Thyroid gland (tissue), 4 donors: ENCODE data around the gene ZMIZ1.

Experiments used
- POLR2A ChIP-seq, 2 donors: fragments of 450-650 bp; IDR thresholded peaks; one replicate each; pipeline ENCODE4 v1.6.1; 2017; ENCODE audit warnings: antibody characterized with exemption in 2 of 2, mild to moderate bottlenecking in 2 of 2, moderate library complexity in 1 of 2
- TF ChIP-seq, protein P1 (sequence below), 6 experiments: fragments of 200-600 bp in 3 of 6; fragments of 450-650 bp in 3 of 6; sonication (generic) in 3 of 6; IDR thresholded peaks; one replicate each; pipeline ENCODE4 v1.5.1; 2016 to 2019; ENCODE audit warnings: antibody characterized with exemption in 6 of 6, mild to moderate bottlenecking in 2 of 6, inconsistent platforms in 1 of 6, moderate library complexity in 1 of 6

DNA sequence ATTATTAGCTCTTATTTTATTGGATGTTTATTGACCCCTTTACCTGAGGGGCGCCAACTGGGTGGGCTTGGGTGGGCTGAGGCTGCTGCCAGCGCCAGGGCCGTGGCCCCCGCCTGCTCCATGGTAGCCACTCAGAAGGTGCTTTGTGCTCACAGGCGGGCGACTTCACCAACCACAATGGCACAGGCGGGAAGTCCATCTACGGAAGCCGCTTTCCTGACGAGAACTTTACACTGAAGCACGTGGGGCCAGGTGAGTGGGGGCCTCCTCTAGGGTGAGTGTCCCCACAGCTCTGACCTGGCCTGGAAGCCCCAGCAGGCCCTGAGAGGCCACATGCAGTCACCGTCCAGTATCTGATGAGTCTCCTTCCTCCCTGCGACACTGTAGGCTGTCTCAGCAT, 282.6 kb downstream of the ZMIZ1 start:
- TF ChIP-seq, protein P1, sequence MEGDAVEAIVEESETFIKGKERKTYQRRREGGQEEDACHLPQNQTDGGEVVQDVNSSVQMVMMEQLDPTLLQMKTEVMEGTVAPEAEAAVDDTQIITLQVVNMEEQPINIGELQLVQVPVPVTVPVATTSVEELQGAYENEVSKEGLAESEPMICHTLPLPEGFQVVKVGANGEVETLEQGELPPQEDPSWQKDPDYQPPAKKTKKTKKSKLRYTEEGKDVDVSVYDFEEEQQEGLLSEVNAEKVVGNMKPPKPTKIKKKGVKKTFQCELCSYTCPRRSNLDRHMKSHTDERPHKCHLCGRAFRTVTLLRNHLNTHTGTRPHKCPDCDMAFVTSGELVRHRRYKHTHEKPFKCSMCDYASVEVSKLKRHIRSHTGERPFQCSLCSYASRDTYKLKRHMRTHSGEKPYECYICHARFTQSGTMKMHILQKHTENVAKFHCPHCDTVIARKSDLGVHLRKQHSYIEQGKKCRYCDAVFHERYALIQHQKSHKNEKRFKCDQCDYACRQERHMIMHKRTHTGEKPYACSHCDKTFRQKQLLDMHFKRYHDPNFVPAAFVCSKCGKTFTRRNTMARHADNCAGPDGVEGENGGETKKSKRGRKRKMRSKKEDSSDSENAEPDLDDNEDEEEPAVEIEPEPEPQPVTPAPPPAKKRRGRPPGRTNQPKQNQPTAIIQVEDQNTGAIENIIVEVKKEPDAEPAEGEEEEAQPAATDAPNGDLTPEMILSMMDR (IDR thresholded peaks at IDR 0.05) = no peak
- no peak for TF ChIP-seq POLR2A (IDR thresholded peaks at IDR 0.05)
